Neural cell (in vitro differentiated cells): ENCODE data around the gene CREB1.

Experiments used
- RAD21 ChIP-seq: fragments of 450-650 bp; conservative IDR thresholded peaks from 2 replicates; pipeline ENCODE4 v1.6.1; 2014; ENCODE audit warnings: antibody characterized with exemption, mild to moderate bottlenecking, moderate library complexity
- TF ChIP-seq, protein P1 (sequence below): IDR thresholded peaks from 2 replicates; pipeline ENCODE4 v1.6.1; 2012; ENCODE audit warnings: borderline replicate concordance

DNA sequence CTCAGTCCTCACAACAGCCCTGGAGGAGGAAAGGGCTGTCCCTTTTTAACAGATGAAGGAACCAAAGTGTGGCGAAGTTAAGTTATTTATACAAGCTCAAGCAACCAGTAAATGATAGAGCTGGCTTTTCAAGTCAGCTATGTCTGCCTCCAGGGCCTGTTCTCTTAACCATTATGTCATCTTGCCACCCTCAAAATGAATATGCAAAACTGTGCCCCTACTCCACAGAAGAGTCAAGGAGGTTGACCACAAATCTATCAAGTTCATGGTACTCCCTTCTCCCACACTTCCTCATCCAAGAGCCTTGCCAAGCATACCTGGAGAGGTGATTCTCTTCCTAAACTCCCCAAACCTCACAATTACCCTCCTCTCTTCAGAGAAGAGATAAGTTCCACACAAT, 37.3 kb upstream of the CREB1 start:
- no peak for TF ChIP-seq RAD21
- TF ChIP-seq, protein P1, sequence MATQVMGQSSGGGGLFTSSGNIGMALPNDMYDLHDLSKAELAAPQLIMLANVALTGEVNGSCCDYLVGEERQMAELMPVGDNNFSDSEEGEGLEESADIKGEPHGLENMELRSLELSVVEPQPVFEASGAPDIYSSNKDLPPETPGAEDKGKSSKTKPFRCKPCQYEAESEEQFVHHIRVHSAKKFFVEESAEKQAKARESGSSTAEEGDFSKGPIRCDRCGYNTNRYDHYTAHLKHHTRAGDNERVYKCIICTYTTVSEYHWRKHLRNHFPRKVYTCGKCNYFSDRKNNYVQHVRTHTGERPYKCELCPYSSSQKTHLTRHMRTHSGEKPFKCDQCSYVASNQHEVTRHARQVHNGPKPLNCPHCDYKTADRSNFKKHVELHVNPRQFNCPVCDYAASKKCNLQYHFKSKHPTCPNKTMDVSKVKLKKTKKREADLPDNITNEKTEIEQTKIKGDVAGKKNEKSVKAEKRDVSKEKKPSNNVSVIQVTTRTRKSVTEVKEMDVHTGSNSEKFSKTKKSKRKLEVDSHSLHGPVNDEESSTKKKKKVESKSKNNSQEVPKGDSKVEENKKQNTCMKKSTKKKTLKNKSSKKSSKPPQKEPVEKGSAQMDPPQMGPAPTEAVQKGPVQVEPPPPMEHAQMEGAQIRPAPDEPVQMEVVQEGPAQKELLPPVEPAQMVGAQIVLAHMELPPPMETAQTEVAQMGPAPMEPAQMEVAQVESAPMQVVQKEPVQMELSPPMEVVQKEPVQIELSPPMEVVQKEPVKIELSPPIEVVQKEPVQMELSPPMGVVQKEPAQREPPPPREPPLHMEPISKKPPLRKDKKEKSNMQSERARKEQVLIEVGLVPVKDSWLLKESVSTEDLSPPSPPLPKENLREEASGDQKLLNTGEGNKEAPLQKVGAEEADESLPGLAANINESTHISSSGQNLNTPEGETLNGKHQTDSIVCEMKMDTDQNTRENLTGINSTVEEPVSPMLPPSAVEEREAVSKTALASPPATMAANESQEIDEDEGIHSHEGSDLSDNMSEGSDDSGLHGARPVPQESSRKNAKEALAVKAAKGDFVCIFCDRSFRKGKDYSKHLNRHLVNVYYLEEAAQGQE, result no peak
